ENCODE measurements around the gene NEK8. TPM values are rescaled to one million over a fixed set of nuclear protein-coding genes. Genes with fewer than 3 reads are reported as not detected.

NEK8 gene
- total RNA-seq, 4 donors from 2014 or later, result 2.1 to 9.5 (median 4.4) TPM

DNA sequence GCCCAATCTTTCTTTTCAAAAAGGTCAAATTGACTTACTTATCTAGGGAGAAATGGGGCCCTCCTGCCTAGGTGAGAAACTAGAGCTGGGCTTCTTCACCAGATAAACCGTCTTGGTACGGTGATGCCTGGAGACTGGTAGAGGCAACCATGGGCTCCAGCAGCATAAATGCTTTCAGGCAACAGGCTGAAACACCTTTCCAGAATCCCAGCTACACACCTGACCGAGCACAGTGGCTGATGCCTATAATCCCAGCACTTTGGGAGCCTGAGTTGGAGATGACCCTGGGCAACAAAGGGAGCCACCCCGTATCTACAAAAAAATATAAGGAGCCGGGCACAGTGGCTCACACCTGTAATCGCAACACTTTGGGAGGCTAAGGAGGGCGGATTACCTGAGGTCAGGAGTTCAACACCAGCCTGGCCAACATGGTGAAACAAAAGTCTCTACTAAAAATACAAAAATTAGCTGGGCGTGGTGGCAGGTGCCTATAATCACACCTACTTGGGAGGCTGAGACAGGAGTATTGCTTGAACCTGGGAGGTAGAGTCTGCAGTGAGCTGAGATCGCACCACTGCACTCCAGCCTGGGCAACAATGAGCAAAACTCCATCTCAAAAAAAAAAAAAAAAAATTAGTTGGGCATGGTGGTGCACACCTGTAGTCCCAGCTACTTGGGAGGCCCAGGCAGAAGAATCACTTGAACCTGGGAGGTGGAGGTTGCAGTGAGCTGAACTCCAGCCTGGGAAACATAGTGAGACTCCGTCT, 23.2 kb downstream of the NEK8 start:
- no peak for DNase-seq (ENCODE audit: low spot score in 2 of 2)
- WGBS, 2 donors, result 95% methylated on average over 10 of the region's 10 CpGs
- no peak overlapping the region for H3K4me3 ChIP-seq (ENCODE audit: low read depth, poor library complexity, severe bottlenecking)
- intact Hi-C loops (cut with DNase I; ENCODE audit: low total_unique reads), result no loop called here
- TF ChIP-seq, protein P1, sequence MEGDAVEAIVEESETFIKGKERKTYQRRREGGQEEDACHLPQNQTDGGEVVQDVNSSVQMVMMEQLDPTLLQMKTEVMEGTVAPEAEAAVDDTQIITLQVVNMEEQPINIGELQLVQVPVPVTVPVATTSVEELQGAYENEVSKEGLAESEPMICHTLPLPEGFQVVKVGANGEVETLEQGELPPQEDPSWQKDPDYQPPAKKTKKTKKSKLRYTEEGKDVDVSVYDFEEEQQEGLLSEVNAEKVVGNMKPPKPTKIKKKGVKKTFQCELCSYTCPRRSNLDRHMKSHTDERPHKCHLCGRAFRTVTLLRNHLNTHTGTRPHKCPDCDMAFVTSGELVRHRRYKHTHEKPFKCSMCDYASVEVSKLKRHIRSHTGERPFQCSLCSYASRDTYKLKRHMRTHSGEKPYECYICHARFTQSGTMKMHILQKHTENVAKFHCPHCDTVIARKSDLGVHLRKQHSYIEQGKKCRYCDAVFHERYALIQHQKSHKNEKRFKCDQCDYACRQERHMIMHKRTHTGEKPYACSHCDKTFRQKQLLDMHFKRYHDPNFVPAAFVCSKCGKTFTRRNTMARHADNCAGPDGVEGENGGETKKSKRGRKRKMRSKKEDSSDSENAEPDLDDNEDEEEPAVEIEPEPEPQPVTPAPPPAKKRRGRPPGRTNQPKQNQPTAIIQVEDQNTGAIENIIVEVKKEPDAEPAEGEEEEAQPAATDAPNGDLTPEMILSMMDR (IDR thresholded peaks at IDR 0.05), result no peak
- TF ChIP-seq POLR2A (IDR thresholded peaks at IDR 0.05), result no peak

- DNase-seq (ENCODE audit: low spot score in 2 of 2), result no peak
- WGBS, 2 donors, result 85 to 96% methylated on average over 7 of the region's 7 CpGs
- H3K4me3 ChIP-seq (ENCODE audit: low read depth, poor library complexity, severe bottlenecking), result no peak overlapping the region
- no peak for TF ChIP-seq POLR2A (IDR thresholded peaks at IDR 0.05)
- TF ChIP-seq, protein P1 (IDR thresholded peaks at IDR 0.05), result no peak
- intact Hi-C loops (cut with DNase I; ENCODE audit: low total_unique reads), result no loop called here
Observed at GRCh38 chr17:28755486-28755885, 26.9 kb downstream of the NEK8 start.

GRCh38 chr17:28756049-28756804, 27.6 kb downstream of the NEK8 start:
- intact Hi-C loops (cut with DNase I; ENCODE audit: low total_unique reads), result no loop called here
- DNase-seq (ENCODE audit: low spot score in 2 of 2), result no peak

GRCh38 chr17:28758411-28759121, 30.0 kb downstream of the NEK8 start:
- WGBS, 2 donors, result 93 to 94% methylated on average over 29 to 31 of the region's 32 CpGs
- intact Hi-C loops (cut with DNase I; ENCODE audit: low total_unique reads), result no loop called here
- no peak for DNase-seq (ENCODE audit: low spot score in 2 of 2)
- TF ChIP-seq POLR2A (IDR thresholded peaks at IDR 0.05), result no peak
- TF ChIP-seq, protein P1 (IDR thresholded peaks at IDR 0.05), result no peak
- H3K4me3 ChIP-seq (ENCODE audit: low read depth, poor library complexity, severe bottlenecking), result no peak overlapping the region

More at GRCh38 chr17:28756049-28756804, 27.6 kb downstream of the NEK8 start:
- TF ChIP-seq, protein P1 (IDR thresholded peaks at IDR 0.05), result no peak
- TF ChIP-seq POLR2A (IDR thresholded peaks at IDR 0.05), result no peak
- 64 to 66% methylated on average over 5 of the region's 5 CpGs for WGBS, 2 donors
- H3K4me3 ChIP-seq (ENCODE audit: low read depth, poor library complexity, severe bottlenecking), result no peak overlapping the region

GRCh38 chr17:28759256-28759865, 30.8 kb downstream of the NEK8 start:
- 87 to 91% methylated on average over 18 of the region's 18 CpGs for WGBS, 2 donors
- TF ChIP-seq POLR2A (IDR thresholded peaks at IDR 0.05), result no peak
- TF ChIP-seq, protein P1 (IDR thresholded peaks at IDR 0.05), result no peak
- intact Hi-C loops (cut with DNase I; ENCODE audit: low total_unique reads), result no loop called here
- H3K4me3 ChIP-seq (ENCODE audit: low read depth, poor library complexity, severe bottlenecking), result no peak overlapping the region
- no peak for DNase-seq (ENCODE audit: low spot score in 2 of 2)

Measured in lower leg skin (tissue), 4 donors.